HG03521 (cell line): ENCODE data around the gene PKN1.
"Not testable (repeated sequence)": the region's sequence is repeated elsewhere in the genome, so short reads cannot be mapped to it uniquely, and the experiment has no call there.

Source experiments
- ATAC-seq: cut with Tn5 transposase; IDR thresholded peaks from one replicate; pipeline ENCODE4 v1.9.1; 2021; ENCODE audit warnings: mild to moderate bottlenecking, moderate library complexity; ENCODE audit not compliant: unreplicated experiment

PKN1 gene

GRCh38 chr19:14432791-14433553, at the start of gene PKN1:
Gene PKN1 (plus strand): TSS chr19:14433306. CDS start chr19:14433522, 216 bp downstream.
- no peak for ATAC-seq

DNA sequence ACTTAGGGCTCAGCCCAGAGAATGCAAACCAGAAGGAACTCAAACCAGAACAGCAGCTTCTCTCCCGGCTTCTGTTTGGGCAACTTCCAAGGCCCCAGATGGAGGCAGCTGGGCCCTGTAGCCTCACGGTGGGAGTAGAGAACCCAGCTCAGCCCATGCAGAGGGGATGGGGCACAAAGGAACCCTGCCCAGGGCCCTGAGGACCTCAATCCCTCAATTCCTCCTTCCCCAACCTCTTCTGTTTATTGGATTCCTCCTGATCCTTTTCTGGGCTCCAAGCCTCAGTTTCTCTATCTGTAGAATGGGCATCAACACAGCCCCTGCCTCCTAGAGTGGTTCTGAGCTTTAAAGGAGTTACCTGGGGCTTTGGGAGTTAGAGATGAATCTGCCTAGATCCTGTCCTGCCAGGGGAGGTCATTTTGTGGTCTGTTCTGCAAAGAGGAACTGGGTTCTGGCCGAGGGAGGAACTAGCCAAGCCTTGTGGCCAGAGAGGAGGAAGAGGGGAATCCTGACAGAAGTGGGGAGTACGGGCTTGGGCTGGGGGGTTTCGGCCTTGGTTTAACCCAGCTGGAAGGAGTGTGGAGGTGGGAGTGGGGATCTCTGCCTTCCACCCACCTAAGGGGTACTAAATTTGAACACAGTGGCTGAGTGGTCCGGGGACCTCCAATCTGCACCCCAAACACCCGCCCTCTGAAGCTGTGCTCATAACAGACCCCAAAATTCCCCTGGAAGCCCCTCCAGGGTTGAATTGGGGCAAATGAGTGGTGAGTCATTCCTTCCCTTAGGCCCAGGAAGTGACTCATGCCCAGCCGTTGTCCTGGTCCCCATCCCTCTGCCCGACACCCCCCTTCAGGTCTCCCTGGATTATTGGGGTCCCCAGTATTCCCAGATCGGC, 49.2 kb upstream of the PKN1 start:
- ATAC-seq = no peak

- no peak for ATAC-seq
These were observed 47.6 kb upstream of the PKN1 start for GRCh38 chr19:14385492-14385891.

- ATAC-seq = no peak
These were observed 42.6 kb upstream of the PKN1 start for GRCh38 chr19:14390548-14390947.

- ATAC-seq = no peak
These were observed 41.8 kb upstream of the PKN1 start for GRCh38 chr19:14391156-14391821.

- no peak for ATAC-seq
These were observed 39.8 kb upstream of the PKN1 start for GRCh38 chr19:14393329-14393728.

DNA sequence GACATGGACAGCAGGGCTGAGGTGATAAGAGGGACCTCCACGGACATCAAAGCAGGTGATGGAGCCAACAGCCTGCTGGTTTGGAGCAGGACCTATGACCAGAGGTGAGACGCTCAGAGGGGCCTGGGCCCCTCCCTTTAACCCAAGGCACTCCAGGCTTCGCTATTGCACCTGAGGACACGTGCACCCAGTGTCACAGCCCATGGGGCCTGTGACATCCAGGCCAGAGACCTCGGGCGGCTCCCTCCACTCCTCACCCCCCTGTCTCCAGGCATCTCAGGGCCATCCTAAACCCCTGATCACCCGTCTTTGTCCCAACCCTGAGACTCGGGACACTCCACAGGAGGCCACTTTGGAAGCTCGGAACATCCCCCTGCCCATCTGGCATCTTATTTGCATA, 38.9 kb upstream of the PKN1 start:
- ATAC-seq = no peak

DNA sequence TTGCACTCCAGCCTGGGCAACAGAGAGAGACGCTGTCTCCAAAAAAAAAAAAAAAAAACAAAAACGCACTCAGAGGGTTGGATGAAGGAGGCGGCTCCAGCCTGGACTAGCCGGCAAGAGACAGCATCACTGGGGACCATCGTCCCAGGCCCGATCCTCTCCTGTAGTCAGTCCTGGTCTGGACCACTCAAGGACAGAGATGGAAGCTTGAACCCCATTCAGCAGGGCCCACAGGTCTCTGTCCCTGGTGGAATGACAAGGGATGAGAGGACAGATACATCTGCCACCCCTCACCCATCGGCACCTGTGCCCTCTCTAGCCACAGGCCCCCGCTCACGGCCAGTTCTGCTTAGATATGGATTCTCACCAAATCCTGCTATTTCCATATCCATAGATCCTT, 37.8 kb upstream of the PKN1 start:
- ATAC-seq = no peak

DNA sequence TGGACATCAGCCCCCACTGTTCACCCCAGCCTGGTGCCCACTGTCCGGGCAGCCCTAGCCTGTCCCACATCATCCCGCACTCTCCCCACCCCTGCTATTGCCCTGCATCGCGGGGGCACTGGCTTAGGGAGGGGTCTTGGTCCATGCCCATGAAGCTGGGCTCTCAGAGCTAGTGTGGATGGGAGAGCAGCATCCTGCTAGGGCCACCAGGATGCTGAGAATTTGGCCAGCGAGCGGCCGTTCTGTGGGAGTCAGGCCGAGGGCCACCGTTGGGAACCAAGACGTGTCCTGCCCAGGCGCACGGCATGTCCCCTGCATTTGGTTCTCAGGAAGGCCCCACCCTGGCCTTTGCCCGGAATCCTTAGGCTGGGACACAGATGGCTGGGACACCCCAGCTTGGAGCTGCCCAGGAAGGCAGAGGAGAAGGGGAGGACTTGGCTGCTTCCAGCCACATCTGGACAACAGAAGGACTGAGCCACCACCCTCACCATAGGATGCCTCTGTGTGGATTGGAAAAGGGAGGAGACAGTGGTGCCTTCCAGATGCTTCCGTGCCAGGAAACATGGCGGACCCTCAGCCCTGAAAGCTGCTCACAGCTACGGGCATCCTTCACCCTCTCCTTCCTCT, 37.3 kb upstream of the PKN1 start:
- no peak for ATAC-seq

GRCh38 chr19:14396730-14397129, 36.4 kb upstream of the PKN1 start:
- not testable (repeated sequence) for ATAC-seq

GRCh38 chr19:14397168-14397567, 35.9 kb upstream of the PKN1 start:
- not testable (repeated sequence) for ATAC-seq

- no peak for ATAC-seq
These were observed 32.1 kb upstream of the PKN1 start for GRCh38 chr19:14400951-14401431.

GRCh38 chr19:14401468-14402195, 31.5 kb upstream of the PKN1 start:
- ATAC-seq = no peak

DNA sequence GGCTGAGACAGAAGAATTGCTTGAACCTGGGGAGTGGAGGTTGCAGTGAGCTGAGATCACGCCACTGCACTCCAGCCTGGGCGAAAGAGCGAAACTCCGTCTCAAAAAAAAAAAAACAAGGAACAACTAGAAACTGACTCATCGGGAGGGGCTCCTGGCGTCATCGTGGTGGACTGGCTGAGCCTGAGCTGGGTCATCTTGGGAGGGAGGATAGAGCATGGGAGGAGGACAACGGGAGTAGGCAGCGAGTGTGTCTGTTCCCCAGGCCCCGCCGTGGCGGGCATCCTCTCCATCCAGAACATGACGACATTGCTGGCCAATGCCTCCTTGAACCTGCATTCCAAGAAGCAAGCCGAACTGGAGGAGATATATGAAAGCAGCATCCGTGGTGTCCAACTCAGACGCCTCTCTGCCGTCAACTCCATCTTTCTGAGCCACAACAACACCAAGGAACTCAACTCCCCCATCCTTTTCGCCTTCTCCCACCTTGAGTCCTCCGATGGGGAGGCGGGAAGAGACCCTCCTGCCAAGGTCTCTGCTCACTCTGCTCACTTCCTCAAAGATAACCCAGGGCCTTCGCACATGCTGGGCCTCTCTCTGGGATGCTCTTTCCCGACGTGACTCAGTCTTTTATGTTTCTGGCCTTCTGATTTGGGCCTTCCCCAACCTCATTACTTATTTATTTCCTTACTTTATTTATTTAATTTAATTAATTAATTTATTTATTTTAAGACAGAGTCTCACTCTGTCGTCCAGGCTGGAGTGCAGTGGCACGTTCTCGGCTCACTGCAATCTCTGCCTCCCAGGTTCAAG, 30.6 kb upstream of the PKN1 start:
- no peak for ATAC-seq

GRCh38 chr19:14403145-14403930, 29.8 kb upstream of the PKN1 start:
- not testable (repeated sequence) for ATAC-seq

DNA sequence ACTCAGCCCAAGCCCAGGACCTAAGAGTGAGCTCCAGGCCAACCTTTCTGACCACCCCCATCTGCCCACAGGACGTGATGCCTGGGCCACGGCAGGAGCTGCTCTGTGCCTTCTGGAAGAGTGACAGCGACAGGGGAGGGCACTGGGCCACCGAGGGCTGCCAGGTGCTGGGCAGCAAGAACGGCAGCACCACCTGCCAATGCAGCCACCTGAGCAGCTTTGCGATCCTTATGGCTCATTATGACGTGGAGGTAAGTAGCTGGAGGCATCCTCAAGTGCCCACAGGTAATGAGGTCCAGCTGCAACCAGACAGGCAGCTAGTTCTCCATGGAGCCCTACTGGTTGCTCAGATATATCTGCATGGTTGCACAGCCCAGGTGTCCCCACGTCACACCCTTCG, 28.8 kb upstream of the PKN1 start:
- no peak for ATAC-seq

DNA sequence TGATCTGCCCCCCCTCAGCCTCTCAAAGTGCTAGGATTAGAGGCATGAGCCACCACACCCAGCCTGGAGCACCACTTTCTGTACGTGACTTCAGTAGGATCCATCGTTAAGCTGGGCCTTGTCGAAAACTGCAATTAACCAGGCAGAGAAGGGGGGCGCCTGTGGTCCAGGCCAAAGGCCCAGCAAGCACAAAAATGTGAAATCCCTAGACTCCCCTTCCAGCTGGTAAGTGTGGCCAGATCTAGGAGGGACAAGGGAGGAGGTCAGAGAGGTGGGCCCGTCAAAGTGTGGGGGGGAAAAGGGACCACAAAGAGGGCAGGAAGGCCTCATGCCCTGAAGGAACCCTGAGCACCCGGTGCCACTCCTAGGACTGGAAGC, 27.7 kb upstream of the PKN1 start:
- no peak for ATAC-seq

GRCh38 chr19:14405758-14406644, 27.1 kb upstream of the PKN1 start:
- ATAC-seq = peak; percentile 54
